SK-N-SH treated with all-trans-retinoic acid at 6 μM for 48 hours (cell line): Measurements from ENCODE around the gene CNTN2.

ENCODE experiments used
- ARNTL ChIP-seq: fragments of 450-650 bp; formaldehyde crosslinking; IDR thresholded peaks from 2 replicates; pipeline ENCODE4 v1.5.0; 2020; ENCODE audit warnings: low read depth, mild to moderate bottlenecking, moderate library complexity, borderline replicate concordance
- BACH2 ChIP-seq: fragments of 250-450 bp; sonication (Bioruptor Pico); IDR thresholded peaks from 2 replicates; pipeline ENCODE4 v1.9.0; 2021; ENCODE audit warnings: mild to moderate bottlenecking, borderline replicate concordance
- CSDC2 ChIP-seq: fragments of 250-450 bp; sonication (Bioruptor Pico); IDR thresholded peaks from 2 replicates; pipeline ENCODE4 v1.5.0; 2020; ENCODE audit warnings: mild to moderate bottlenecking, moderate library complexity
- SNAI2 ChIP-seq: fragments of 250-450 bp; sonication (Bioruptor Pico); IDR thresholded peaks from 2 replicates; pipeline ENCODE4 v1.5.0; 2020; ENCODE audit warnings: mild to moderate bottlenecking, moderate library complexity
- ZFP3 ChIP-seq: fragments of 250-450 bp; sonication (Bioruptor Pico); IDR thresholded peaks from 2 replicates; pipeline ENCODE4 v1.5.0; 2020; ENCODE audit warnings: mild to moderate bottlenecking, moderate library complexity
- ZFP30 ChIP-seq: fragments of 450-650 bp; formaldehyde crosslinking; IDR thresholded peaks from 2 replicates; pipeline ENCODE4 v1.5.0; 2022; ENCODE audit warnings: mild to moderate bottlenecking, moderate library complexity
- ZNF565 ChIP-seq: fragments of 450-650 bp; formaldehyde crosslinking; conservative IDR thresholded peaks from 2 replicates; pipeline ENCODE4 v1.5.0; 2020; ENCODE audit warnings: low read depth, mild to moderate bottlenecking, moderate library complexity
- TF ChIP-seq, protein P1 (sequence below): fragments of 250-450 bp; sonication (Bioruptor Pico); IDR thresholded peaks from 2 replicates; pipeline ENCODE4 v1.8.0; 2020; ENCODE audit warnings: mild to moderate bottlenecking, moderate library complexity, borderline replicate concordance
- TF ChIP-seq, protein P2 (sequence below): fragments of 250-450 bp; sonication (Bioruptor Pico); IDR thresholded peaks from 2 replicates; pipeline ENCODE4 v1.5.1; 2020; ENCODE audit warnings: low read depth, mild to moderate bottlenecking, moderate library complexity
- TF ChIP-seq, protein P3 (sequence below): fragments of 250-450 bp; sonication (Bioruptor Pico); IDR thresholded peaks from 2 replicates; pipeline ENCODE4 v1.5.0; 2020; ENCODE audit warnings: mild to moderate bottlenecking, moderate library complexity
- TF ChIP-seq, protein P4 (sequence below): fragments of 250-450 bp; sonication (Bioruptor Pico); IDR thresholded peaks from 2 replicates; pipeline ENCODE4 v1.5.1; 2021; ENCODE audit warnings: mild to moderate bottlenecking, moderate library complexity

DNA sequence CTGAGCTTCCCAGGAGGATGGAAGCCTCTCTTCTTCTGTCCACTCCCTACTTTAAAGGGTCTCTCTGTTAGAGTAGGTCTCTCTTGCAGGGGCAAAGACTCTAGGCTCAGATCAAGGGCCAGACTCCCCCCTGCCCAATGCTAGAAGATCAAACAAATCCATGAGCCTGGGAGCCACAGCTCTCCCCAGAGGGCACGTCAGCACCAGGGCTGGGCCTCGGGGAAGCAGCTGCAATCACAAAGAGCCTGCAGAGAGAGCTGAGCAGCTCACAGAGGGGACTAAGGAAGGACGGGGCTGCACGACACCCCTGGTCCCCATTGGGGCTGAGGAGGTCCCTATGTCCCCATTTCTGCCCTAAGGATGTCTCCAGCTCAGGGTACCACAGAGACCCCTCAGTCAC is 3.9 kb downstream of the CNTN2 start:
- TF ChIP-seq, protein P1, sequence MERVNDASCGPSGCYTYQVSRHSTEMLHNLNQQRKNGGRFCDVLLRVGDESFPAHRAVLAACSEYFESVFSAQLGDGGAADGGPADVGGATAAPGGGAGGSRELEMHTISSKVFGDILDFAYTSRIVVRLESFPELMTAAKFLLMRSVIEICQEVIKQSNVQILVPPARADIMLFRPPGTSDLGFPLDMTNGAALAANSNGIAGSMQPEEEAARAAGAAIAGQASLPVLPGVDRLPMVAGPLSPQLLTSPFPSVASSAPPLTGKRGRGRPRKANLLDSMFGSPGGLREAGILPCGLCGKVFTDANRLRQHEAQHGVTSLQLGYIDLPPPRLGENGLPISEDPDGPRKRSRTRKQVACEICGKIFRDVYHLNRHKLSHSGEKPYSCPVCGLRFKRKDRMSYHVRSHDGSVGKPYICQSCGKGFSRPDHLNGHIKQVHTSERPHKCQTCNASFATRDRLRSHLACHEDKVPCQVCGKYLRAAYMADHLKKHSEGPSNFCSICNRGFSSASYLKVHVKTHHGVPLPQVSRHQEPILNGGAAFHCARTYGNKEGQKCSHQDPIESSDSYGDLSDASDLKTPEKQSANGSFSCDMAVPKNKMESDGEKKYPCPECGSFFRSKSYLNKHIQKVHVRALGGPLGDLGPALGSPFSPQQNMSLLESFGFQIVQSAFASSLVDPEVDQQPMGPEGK (CRISPR knock-in tag): no peak
- TF ChIP-seq, protein P2, sequence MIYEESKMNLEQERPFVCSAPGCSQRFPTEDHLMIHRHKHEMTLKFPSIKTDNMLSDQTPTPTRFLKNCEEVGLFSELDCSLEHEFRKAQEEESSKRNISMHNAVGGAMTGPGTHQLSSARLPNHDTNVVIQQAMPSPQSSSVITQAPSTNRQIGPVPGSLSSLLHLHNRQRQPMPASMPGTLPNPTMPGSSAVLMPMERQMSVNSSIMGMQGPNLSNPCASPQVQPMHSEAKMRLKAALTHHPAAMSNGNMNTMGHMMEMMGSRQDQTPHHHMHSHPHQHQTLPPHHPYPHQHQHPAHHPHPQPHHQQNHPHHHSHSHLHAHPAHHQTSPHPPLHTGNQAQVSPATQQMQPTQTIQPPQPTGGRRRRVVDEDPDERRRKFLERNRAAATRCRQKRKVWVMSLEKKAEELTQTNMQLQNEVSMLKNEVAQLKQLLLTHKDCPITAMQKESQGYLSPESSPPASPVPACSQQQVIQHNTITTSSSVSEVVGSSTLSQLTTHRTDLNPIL (CRISPR knock-in tag): no peak
- no peak for TF ChIP-seq ZFP30
- TF ChIP-seq ARNTL: no peak
- TF ChIP-seq CSDC2 (CRISPR knock-in tag): no peak
- TF ChIP-seq BACH2: no peak
- TF ChIP-seq, protein P3, sequence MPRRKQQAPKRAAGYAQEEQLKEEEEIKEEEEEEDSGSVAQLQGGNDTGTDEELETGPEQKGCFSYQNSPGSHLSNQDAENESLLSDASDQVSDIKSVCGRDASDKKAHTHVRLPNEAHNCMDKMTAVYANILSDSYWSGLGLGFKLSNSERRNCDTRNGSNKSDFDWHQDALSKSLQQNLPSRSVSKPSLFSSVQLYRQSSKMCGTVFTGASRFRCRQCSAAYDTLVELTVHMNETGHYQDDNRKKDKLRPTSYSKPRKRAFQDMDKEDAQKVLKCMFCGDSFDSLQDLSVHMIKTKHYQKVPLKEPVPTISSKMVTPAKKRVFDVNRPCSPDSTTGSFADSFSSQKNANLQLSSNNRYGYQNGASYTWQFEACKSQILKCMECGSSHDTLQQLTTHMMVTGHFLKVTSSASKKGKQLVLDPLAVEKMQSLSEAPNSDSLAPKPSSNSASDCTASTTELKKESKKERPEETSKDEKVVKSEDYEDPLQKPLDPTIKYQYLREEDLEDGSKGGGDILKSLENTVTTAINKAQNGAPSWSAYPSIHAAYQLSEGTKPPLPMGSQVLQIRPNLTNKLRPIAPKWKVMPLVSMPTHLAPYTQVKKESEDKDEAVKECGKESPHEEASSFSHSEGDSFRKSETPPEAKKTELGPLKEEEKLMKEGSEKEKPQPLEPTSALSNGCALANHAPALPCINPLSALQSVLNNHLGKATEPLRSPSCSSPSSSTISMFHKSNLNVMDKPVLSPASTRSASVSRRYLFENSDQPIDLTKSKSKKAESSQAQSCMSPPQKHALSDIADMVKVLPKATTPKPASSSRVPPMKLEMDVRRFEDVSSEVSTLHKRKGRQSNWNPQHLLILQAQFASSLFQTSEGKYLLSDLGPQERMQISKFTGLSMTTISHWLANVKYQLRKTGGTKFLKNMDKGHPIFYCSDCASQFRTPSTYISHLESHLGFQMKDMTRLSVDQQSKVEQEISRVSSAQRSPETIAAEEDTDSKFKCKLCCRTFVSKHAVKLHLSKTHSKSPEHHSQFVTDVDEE (CRISPR knock-in tag): no peak
- TF ChIP-seq, protein P4, sequence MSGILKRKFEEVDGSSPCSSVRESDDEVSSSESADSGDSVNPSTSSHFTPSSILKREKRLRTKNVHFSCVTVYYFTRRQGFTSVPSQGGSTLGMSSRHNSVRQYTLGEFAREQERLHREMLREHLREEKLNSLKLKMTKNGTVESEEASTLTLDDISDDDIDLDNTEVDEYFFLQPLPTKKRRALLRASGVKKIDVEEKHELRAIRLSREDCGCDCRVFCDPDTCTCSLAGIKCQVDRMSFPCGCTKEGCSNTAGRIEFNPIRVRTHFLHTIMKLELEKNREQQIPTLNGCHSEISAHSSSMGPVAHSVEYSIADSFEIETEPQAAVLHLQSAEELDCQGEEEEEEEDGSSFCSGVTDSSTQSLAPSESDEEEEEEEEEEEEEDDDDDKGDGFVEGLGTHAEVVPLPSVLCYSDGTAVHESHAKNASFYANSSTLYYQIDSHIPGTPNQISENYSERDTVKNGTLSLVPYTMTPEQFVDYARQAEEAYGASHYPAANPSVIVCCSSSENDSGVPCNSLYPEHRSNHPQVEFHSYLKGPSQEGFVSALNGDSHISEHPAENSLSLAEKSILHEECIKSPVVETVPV (CRISPR knock-in tag): no peak
- TF ChIP-seq SNAI2 (CRISPR knock-in tag): no peak
- TF ChIP-seq ZFP3 (CRISPR knock-in tag): no peak
- no peak for TF ChIP-seq ZNF565
